ENCODE measurements around the gene MS4A15.

DNA sequence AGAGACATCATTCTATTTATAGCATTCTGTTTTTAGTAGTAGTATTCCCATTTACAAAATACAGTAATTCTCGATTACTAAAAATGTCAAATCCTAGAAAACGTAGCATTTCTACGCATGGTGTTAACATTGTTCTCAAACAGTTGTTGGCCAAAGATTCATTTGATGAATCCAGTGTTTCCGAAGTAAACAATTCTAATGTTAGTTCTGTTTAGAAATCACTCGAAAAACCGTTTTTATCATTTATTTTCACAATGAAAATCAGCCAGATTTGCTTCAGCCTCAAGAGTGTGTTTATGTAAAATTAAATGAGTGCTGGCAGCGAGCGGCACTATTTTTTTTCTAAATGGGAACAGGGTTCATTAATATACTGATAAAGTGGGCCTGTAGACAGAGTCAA, 25.1 kb upstream of the MS4A15 start:
- no peak for TF ChIP-seq RFX5 (IDR thresholded peaks at IDR 0.05)
- no peak for TF ChIP-seq RAD21 (conservative IDR thresholded peaks at IDR 0.05 in 1 of 2, IDR thresholded peaks at IDR 0.05 in 1 of 2)
- TF ChIP-seq, protein P1, sequence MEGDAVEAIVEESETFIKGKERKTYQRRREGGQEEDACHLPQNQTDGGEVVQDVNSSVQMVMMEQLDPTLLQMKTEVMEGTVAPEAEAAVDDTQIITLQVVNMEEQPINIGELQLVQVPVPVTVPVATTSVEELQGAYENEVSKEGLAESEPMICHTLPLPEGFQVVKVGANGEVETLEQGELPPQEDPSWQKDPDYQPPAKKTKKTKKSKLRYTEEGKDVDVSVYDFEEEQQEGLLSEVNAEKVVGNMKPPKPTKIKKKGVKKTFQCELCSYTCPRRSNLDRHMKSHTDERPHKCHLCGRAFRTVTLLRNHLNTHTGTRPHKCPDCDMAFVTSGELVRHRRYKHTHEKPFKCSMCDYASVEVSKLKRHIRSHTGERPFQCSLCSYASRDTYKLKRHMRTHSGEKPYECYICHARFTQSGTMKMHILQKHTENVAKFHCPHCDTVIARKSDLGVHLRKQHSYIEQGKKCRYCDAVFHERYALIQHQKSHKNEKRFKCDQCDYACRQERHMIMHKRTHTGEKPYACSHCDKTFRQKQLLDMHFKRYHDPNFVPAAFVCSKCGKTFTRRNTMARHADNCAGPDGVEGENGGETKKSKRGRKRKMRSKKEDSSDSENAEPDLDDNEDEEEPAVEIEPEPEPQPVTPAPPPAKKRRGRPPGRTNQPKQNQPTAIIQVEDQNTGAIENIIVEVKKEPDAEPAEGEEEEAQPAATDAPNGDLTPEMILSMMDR (IDR thresholded peaks at IDR 0.05) = no peak
- no peak for TF ChIP-seq POLR2A (IDR thresholded peaks at IDR 0.05; ENCODE audit: low read length)
- TF ChIP-seq CEBPB (IDR thresholded peaks at IDR 0.05) = no peak
- TF ChIP-seq, protein P2, sequence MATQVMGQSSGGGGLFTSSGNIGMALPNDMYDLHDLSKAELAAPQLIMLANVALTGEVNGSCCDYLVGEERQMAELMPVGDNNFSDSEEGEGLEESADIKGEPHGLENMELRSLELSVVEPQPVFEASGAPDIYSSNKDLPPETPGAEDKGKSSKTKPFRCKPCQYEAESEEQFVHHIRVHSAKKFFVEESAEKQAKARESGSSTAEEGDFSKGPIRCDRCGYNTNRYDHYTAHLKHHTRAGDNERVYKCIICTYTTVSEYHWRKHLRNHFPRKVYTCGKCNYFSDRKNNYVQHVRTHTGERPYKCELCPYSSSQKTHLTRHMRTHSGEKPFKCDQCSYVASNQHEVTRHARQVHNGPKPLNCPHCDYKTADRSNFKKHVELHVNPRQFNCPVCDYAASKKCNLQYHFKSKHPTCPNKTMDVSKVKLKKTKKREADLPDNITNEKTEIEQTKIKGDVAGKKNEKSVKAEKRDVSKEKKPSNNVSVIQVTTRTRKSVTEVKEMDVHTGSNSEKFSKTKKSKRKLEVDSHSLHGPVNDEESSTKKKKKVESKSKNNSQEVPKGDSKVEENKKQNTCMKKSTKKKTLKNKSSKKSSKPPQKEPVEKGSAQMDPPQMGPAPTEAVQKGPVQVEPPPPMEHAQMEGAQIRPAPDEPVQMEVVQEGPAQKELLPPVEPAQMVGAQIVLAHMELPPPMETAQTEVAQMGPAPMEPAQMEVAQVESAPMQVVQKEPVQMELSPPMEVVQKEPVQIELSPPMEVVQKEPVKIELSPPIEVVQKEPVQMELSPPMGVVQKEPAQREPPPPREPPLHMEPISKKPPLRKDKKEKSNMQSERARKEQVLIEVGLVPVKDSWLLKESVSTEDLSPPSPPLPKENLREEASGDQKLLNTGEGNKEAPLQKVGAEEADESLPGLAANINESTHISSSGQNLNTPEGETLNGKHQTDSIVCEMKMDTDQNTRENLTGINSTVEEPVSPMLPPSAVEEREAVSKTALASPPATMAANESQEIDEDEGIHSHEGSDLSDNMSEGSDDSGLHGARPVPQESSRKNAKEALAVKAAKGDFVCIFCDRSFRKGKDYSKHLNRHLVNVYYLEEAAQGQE (IDR thresholded peaks at IDR 0.05) = no peak
- TF ChIP-seq NR3C1 (IDR thresholded peaks at IDR 0.05) = no peak
- no peak for TF ChIP-seq CHD2 (IDR thresholded peaks at IDR 0.05; ENCODE audit: low read length, partially characterized antibody)
- no peak for TF ChIP-seq EP300 (IDR thresholded peaks at IDR 0.05)
- no peak for TF ChIP-seq ESRRA (IDR thresholded peaks at IDR 0.05; ENCODE audit: borderline replicate concordance, low read length)

Data from A549 (cell line).